A549 (cell line): Measurements from ENCODE around the gene SLC1A3. TPM values are rescaled to one million over a fixed set of nuclear protein-coding genes. Genes with fewer than 3 reads are reported as not detected.

Experiments used
- ATAC-seq, 2 experiments: fragments of 200-7000 bp in 1 of 2; fragments of >200 bp in 1 of 2; cut with Nextera tagmentation in 1 of 2; cut with Tn5 transposase in 1 of 2; 3 replicates each; pipeline versions ENCODE4 v1.8.0 to v1.9.1; 2018 to 2020; ENCODE audit warnings: mild to moderate bottlenecking in 1 of 2, moderate library complexity in 1 of 2
- CTCF ChIA-PET: fragments of 300-600 bp; sonication (Branson Sonifier 250); formaldehyde crosslinking; extraction: SDS; loops from one replicate; lab custom pipeline; 2021; ENCODE audit warnings: antibody characterized with exemption, inconsistent platforms; lab: Yijun Ruan, JAX
- POLR2A ChIA-PET: fragments of 350-600 bp; formaldehyde crosslinking; extraction: SDS; loops from one replicate; lab custom pipeline; 2021; ENCODE audit warnings: antibody characterized with exemption, inconsistent platforms; lab: Yijun Ruan, JAX
- DNase-seq, 2 experiments: peaks; one replicate each; pipeline versions ENCODE4 v3.0.0 to v3.0.0-alpha.2; 2011 to 2016; ENCODE audit warnings: low read depth in 1 of 2, low spot score in 1 of 2
- FAIRE-seq: peaks from 2 replicates; lab custom pipeline; 2011; peaks lifted over from hg19 to GRCh38; lab: Jason Lieb, UNC
- H3K27ac ChIP-seq, 2 experiments: fragments of >200 bp; sonication (Bioruptor Twin); formaldehyde crosslinking; 3 replicates each; pipeline ENCODE4 v1.5.1; 2016 to 2017
- H3K4me1 ChIP-seq: fragments of >200 bp; sonication (Bioruptor Twin); formaldehyde crosslinking; 3 replicates; pipeline ENCODE4 v1.6.1; 2016
- H3K4me2 ChIP-seq: fragments of >200 bp; sonication (Bioruptor Twin); formaldehyde crosslinking; 3 replicates; pipeline ENCODE4 v1.6.1; 2016
- H3K4me3 ChIP-seq: fragments of >200 bp; sonication (Bioruptor Twin); formaldehyde crosslinking; 3 replicates; pipeline ENCODE4 v1.5.1; 2016
- H3K9me3 ChIP-seq: fragments of >200 bp; sonication (Bioruptor Twin); formaldehyde crosslinking; 3 replicates; pipeline ENCODE4 v1.6.1; 2016
- ATOH8 ChIP-seq: fragments of 250-450 bp; sonication (Bioruptor Pico); IDR thresholded peaks from 2 replicates; pipeline ENCODE4 v1.5.0; 2020; ENCODE audit warnings: low read depth, mild to moderate bottlenecking, moderate library complexity
- BCL3 ChIP-seq: fragments of >200 bp; sonication (Bioruptor Twin); formaldehyde crosslinking; IDR thresholded peaks from 3 replicates; pipeline ENCODE4 v1.6.1; 2016
- CBX2 ChIP-seq: fragments of 200-600 bp; sonication (generic); IDR thresholded peaks from 2 replicates; pipeline ENCODE4 v1.6.1; 2016; ENCODE audit warnings: low read depth, mild to moderate bottlenecking, borderline replicate concordance
- CTCF ChIP-seq: fragments of >200 bp; sonication (Bioruptor Twin); formaldehyde crosslinking; IDR thresholded peaks from 3 replicates; pipeline ENCODE4 v1.5.1; 2016
- E2F6 ChIP-seq: IDR thresholded peaks from 2 replicates; pipeline ENCODE4 v1.6.1; 2012; ENCODE audit warnings: low read depth, borderline replicate concordance
- EHF ChIP-seq: fragments of 250-450 bp; sonication (Bioruptor Pico); IDR thresholded peaks from 2 replicates; pipeline ENCODE4 v1.5.0; 2020; ENCODE audit warnings: mild to moderate bottlenecking
- EP300 ChIP-seq, 2 experiments: fragments of >200 bp; sonication (Bioruptor Twin); formaldehyde crosslinking; IDR thresholded peaks; 2 replicates in 1 of 2; 3 replicates in 1 of 2; pipeline ENCODE4 v1.6.1; 2016 to 2017
- ESRRA ChIP-seq: fragments of 150-350 bp; IDR thresholded peaks from 2 replicates; pipeline ENCODE4 v1.6.1; 2014; ENCODE audit warnings: mild to moderate bottlenecking, low read length, borderline replicate concordance
- HDAC2 ChIP-seq: fragments of 200-600 bp; sonication (generic); IDR thresholded peaks from 2 replicates; pipeline ENCODE4 v1.6.1; 2016
- HES2 ChIP-seq: fragments of >200 bp; sonication (Bioruptor Twin); formaldehyde crosslinking; IDR thresholded peaks from 2 replicates; pipeline ENCODE4 v1.6.1; 2016
- KDM5A ChIP-seq: fragments of 200-600 bp; sonication (generic); IDR thresholded peaks from 2 replicates; pipeline ENCODE4 v1.6.1; 2016; ENCODE audit warnings: antibody characterized with exemption, mild to moderate bottlenecking
- MAFK ChIP-seq: fragments of 450-650 bp; IDR thresholded peaks from 2 replicates; pipeline ENCODE4 v1.6.1; 2014; ENCODE audit not compliant: partially characterized antibody
- MAX ChIP-seq: IDR thresholded peaks from 2 replicates; pipeline ENCODE4 v1.6.1; 2012
- MYC ChIP-seq: IDR thresholded peaks from 2 replicates; pipeline ENCODE4 v1.6.1; 2012; ENCODE audit warnings: mild to moderate bottlenecking, inconsistent platforms, low read length, improper control_type of control experiment, borderline replicate concordance
- NPAS2 ChIP-seq: fragments of 250-450 bp; sonication (Bioruptor Pico); IDR thresholded peaks from 2 replicates; pipeline ENCODE4 v1.8.0; 2022; ENCODE audit warnings: mild to moderate bottlenecking, moderate library complexity, borderline replicate concordance
- RAD21 ChIP-seq, 2 experiments: fragments of >200 bp in 1 of 2; sonication (Bioruptor Twin) in 1 of 2; formaldehyde crosslinking in 1 of 2; IDR thresholded peaks in 1 of 2; conservative IDR thresholded peaks in 1 of 2; 2 replicates in 1 of 2; 3 replicates in 1 of 2; pipeline ENCODE4 v1.6.1; 2012 to 2018; ENCODE audit warnings: inconsistent platforms in 1 of 2
- RARB ChIP-seq: fragments of 250-450 bp; sonication (Bioruptor Pico); IDR thresholded peaks from 2 replicates; pipeline ENCODE4 v1.8.0; 2021; ENCODE audit warnings: mild to moderate bottlenecking, moderate library complexity
- RCOR1 ChIP-seq: fragments of 150-350 bp; IDR thresholded peaks from 2 replicates; pipeline ENCODE4 v1.6.1; 2014; ENCODE audit warnings: antibody characterized with exemption, low read length, low read depth
- RFX5 ChIP-seq: fragments of 450-650 bp; IDR thresholded peaks from 2 replicates; pipeline ENCODE4 v1.7.1; 2014; ENCODE audit warnings: antibody characterized with exemption, mild to moderate bottlenecking, moderate library complexity
- SMC3 ChIP-seq: fragments of >200 bp; sonication (Bioruptor Twin); formaldehyde crosslinking; IDR thresholded peaks from 3 replicates; pipeline ENCODE4 v1.6.1; 2018; ENCODE audit warnings: inconsistent platforms
- TP53 ChIP-seq: fragments of 250-450 bp; sonication (Bioruptor Pico); IDR thresholded peaks from 2 replicates; pipeline ENCODE4 v1.5.0; 2021; ENCODE audit warnings: mild to moderate bottlenecking, moderate library complexity
- USF2 ChIP-seq: fragments of 450-650 bp; IDR thresholded peaks from 2 replicates; pipeline ENCODE4 v1.6.1; 2014; ENCODE audit warnings: antibody characterized with exemption
- WGBS: methylation state at CpG from one replicate; pipeline ENCODE4 v1.1.6; 2017; ENCODE audit errors: missing lambda C conversion rate; 5-methylcytosine and 5-hydroxymethylcytosine counted together
- polyA plus RNA-seq, 4 experiments: library from polyadenylated mRNA; depleted of rRNA in 3 of 4; stranded (reverse); fragments of >200 nt; fragmentation: RNase III in 1 of 4; extraction: RNeasy Plus Mini Kit Qiagen cat#74134 plus additional on column Dnase treatment in 1 of 4; gene quantifications; 2 replicates in 3 of 4; 3 replicates in 1 of 4; pipeline ENCODE4 v1.2.3, GENCODE V29; 2011 to 2017

SLC1A3 gene
- polyA plus RNA-seq, 2 of the 4 experiments (the other 2 are of a cell fraction): not detected

GRCh38 chr5:36691226-36691625 lies 84.8 kb downstream of the SLC1A3 start:
- TF ChIP-seq EHF (CRISPR knock-in tag) (no peak), ATOH8 (CRISPR knock-in tag) (no peak), MYC (no peak), SMC3 (no peak), USF2 (no peak), EP300 (IDR thresholded peaks at IDR 0.05) (no peak), TP53 (CRISPR knock-in tag) (no peak), MAFK (no peak), RCOR1 (no peak), BCL3 (no peak)
- TF ChIP-seq, all 56 proteins: peak for 0
- Histone ChIP-seq H3K27ac (no peak overlapping the region), H3K4me1 (0 out of 3 replicates have a peak, but pooled peaks cover 4% of the 10 kb centered on the region), H3K9me3 (no peaks in the 10 kb centered on the region), H3K4me3 (no peak overlapping the region), H3K4me2 (no peak overlapping the region)
- ChIA-PET POLR2A (no interaction called here), CTCF (interaction anchor here (0.8 to 6.3 kb wide), 12 partner anchors 9 to 612 kb away, joined by 3 to 60 read pairs (median 6); partner anchors contain the start of gene NADK2)
- no peak for FAIRE-seq
- ATAC-seq: no peak
- no peak for DNase-seq

GRCh38 chr5:36691696-36692371 lies 85.4 kb downstream of the SLC1A3 start:
- CTCF ChIA-PET: interaction anchor here (0.8 to 6.3 kb wide), 12 partner anchors 8 to 613 kb away, joined by 3 to 60 read pairs (median 5); partner anchors contain the start of gene NADK2
- 88% methylated on average over 5 of the region's 5 CpGs for WGBS
- no peak for ATAC-seq
- Histone ChIP-seq H3K27ac (no peak overlapping the region), H3K9me3 (no peaks in the 10 kb centered on the region), H3K4me3 (no peak overlapping the region), H3K4me1 (0 out of 3 replicates have a peak, but pooled peaks cover 4% of the 10 kb centered on the region), H3K4me2 (no peak overlapping the region)
- no peak for FAIRE-seq
- DNase-seq: no peak
- TF ChIP-seq EHF (CRISPR knock-in tag): no peak
- no peak for TF ChIP-seq MAX
- TF ChIP-seq CBX2: no peak
- TF ChIP-seq E2F6: no peak
- no peak for TF ChIP-seq HDAC2
- no peak for TF ChIP-seq RAD21 (conservative IDR thresholded peaks at IDR 0.05 in 1 of 2, IDR thresholded peaks at IDR 0.05 in 1 of 2)
- POLR2A ChIA-PET: no interaction called here

GRCh38 chr5:36692791-36693763 lies 86.7 kb downstream of the SLC1A3 start:
- DNase-seq: peak; percentile 59 to 62
- CTCF ChIA-PET: interaction anchor here (0.6 to 6.3 kb wide), 22 partner anchors 8 to 527 kb away, joined by 3 to 60 read pairs (median 4); partner anchors contain the start of gene NADK2
- no peak for TF ChIP-seq ATOH8 (CRISPR knock-in tag)
- TF ChIP-seq KDM5A: no peak
- TF ChIP-seq TP53 (CRISPR knock-in tag): no peak
- TF ChIP-seq SMC3: peak; percentile 55
- no peak for TF ChIP-seq NPAS2 (CRISPR knock-in tag)
- no peak for TF ChIP-seq RARB (CRISPR knock-in tag)
- TF ChIP-seq MAFK: no peak
- peak; percentile 81 to 82 for TF ChIP-seq RAD21 (conservative IDR thresholded peaks at IDR 0.05 in 1 of 2, IDR thresholded peaks at IDR 0.05 in 1 of 2)
- TF ChIP-seq HES2: no peak
- no peak for TF ChIP-seq EP300 (IDR thresholded peaks at IDR 0.05)
- no peak for TF ChIP-seq ESRRA
- peak; percentile 75 for TF ChIP-seq CTCF
- TF ChIP-seq MYC: no peak
- TF ChIP-seq RFX5: no peak

More at GRCh38 chr5:36692791-36693763, 86.7 kb downstream of the SLC1A3 start:
- ATAC-seq (peak; percentile 76 to 85), FAIRE-seq (no peak)
- WGBS: 49% methylated on average over 29 of the region's 44 CpGs
- H3K4me1 ChIP-seq: 0 out of 3 replicates have a peak, but pooled peaks cover 4% of the 10 kb centered on the region
- H3K4me3 ChIP-seq: no peak overlapping the region
- POLR2A ChIA-PET: no interaction called here
- H3K4me2 ChIP-seq: peak overlapping the region; percentile 55
- no peak overlapping the region for H3K27ac ChIP-seq
- no peaks in the 10 kb centered on the region for H3K9me3 ChIP-seq
